K562 (cell line): ENCODE data around the gene CCDC183. TPM values are rescaled to one million over a fixed set of nuclear protein-coding genes. Genes with fewer than 3 reads are reported as not detected.

Source experiments
- ATAC-seq: fragments of 200-7000 bp; cut with Tn5 transposase; 3 replicates; pipeline ENCODE4 v1.9.1; 2020; ENCODE audit warnings: moderate library complexity
- BruUV-seq: library from RNA; stranded (reverse); fragments of 400-500 nt; replicated peaks from 2 replicates; lab custom pipeline; 2021; lab: Mats Ljungman, UMichigan
- CTCF ChIA-PET: fragments of 300-600 bp; formaldehyde crosslinking; extraction: SDS; loops from one replicate; lab custom pipeline; 2021; ENCODE audit warnings: low intra/inter-chr PET ratio; lab: Yijun Ruan, JAX
- POLR2A ChIA-PET: fragments of 300-600, 350-650 bp; sonication (Branson Sonifier 250); formaldehyde crosslinking; extraction: SDS; loops from one replicate; lab custom pipeline; 2021; ENCODE audit warnings: antibody characterized with exemption, inconsistent platforms; lab: Yijun Ruan, JAX
- DNase-seq, 4 experiments: peaks; one replicate each; pipeline versions ENCODE4 v3.0.0 to v3.0.0-alpha.2; 2011 to 2018; ENCODE audit warnings: low spot score in 3 of 4, mixed read lengths in 3 of 4; ENCODE audit errors: extremely low read depth in 1 of 4
- FAIRE-seq: peaks from 2 replicates; lab custom pipeline; 2011; peaks lifted over from hg19 to GRCh38; lab: Jason Lieb, UNC
- H2AFZ ChIP-seq: 2 replicates; pipeline ENCODE4 v1.6.0; 2011; ENCODE audit warnings: low read depth, low read length, control low read depth, inconsistent platforms
- H3K27ac ChIP-seq: fragments of 200-600 bp; 3 replicates; pipeline ENCODE4 v1.8.0; 2011; ENCODE audit warnings: low read depth, mild to moderate bottlenecking, control low read depth, inconsistent platforms, low read length, moderate library complexity, mixed read lengths; ENCODE audit errors: extremely low read depth
- H3K27me3 ChIP-seq, 2 experiments: fragments of 300-600 bp in 1 of 2; 2 replicates in 1 of 2; 3 replicates in 1 of 2; pipeline versions ENCODE4 v1.6.0 to v1.8.0; 2011; ENCODE audit warnings: inconsistent platforms in 2 of 2, low read length in 2 of 2, mild to moderate bottlenecking in 1 of 2, mixed read lengths in 1 of 2, moderate library complexity in 1 of 2; ENCODE audit not compliant: control insufficient read depth in 2 of 2, insufficient read depth in 2 of 2
- H3K36me3 ChIP-seq: fragments of 300-600 bp; 3 replicates; pipeline ENCODE4 v1.8.0; 2011; ENCODE audit warnings: mild to moderate bottlenecking, low read length, inconsistent platforms; ENCODE audit not compliant: control insufficient read depth, insufficient read depth
- H3K4me1 ChIP-seq, 2 experiments: fragments of 200-600 bp in 1 of 2; replicated peaks in 1 of 2; 2 replicates in 1 of 2; 3 replicates in 1 of 2; pipeline versions ENCODE4 v1.5.1 to v1.8.0; 2011; ENCODE audit warnings: inconsistent platforms in 2 of 2, low read length in 2 of 2, mild to moderate bottlenecking in 1 of 2, mixed read lengths in 1 of 2, moderate library complexity in 1 of 2; ENCODE audit not compliant: control insufficient read depth in 2 of 2, insufficient read depth in 2 of 2
- H3K4me2 ChIP-seq: 2 replicates; pipeline ENCODE4 v1.6.1; 2011; ENCODE audit warnings: low read length, control low read depth, inconsistent platforms, mixed read lengths; ENCODE audit not compliant: insufficient read depth
- H3K4me3 ChIP-seq: fragments of 200-600 bp; sonication (generic), shearing (Covaris generic); 2 replicates; pipeline ENCODE4 v1.5.1; 2016; ENCODE audit warnings: control low read depth, inconsistent platforms
- H3K79me2 ChIP-seq: fragments of 200-600 bp; 3 replicates; pipeline ENCODE4 v1.8.0; 2011; ENCODE audit warnings: low read length, inconsistent platforms; ENCODE audit not compliant: control insufficient read depth, insufficient read depth
- H3K9ac ChIP-seq, 2 experiments: 2 replicates each; pipeline versions ENCODE4 v1.6.0 to v1.6.1; 2011; ENCODE audit warnings: low read depth in 2 of 2, low read length in 2 of 2, control low read depth in 1 of 2, inconsistent platforms in 1 of 2, mild to moderate bottlenecking in 1 of 2, mixed read lengths in 1 of 2; ENCODE audit not compliant: insufficient read depth in 1 of 2
- H3K9me1 ChIP-seq: one replicate; pipeline ENCODE4 v1.6.0; 2011; ENCODE audit warnings: inconsistent platforms, mild to moderate bottlenecking, low read length, moderate library complexity; ENCODE audit not compliant: control insufficient read depth, insufficient read depth
- H3K9me3 ChIP-seq: replicated peaks from 2 replicates; pipeline ENCODE4 v1.5.1; 2011; ENCODE audit warnings: low read depth, low read length, inconsistent platforms; ENCODE audit not compliant: control insufficient read depth, insufficient read depth
- H4K20me1 ChIP-seq: replicated peaks from 2 replicates; pipeline ENCODE4 v1.6.1; 2011; ENCODE audit warnings: low read length, inconsistent platforms, mixed read lengths; ENCODE audit not compliant: control insufficient read depth, insufficient read depth
- ETS2 ChIP-seq: IDR thresholded peaks from 2 replicates; pipeline ENCODE4 v1.6.1; 2016; ENCODE audit warnings: borderline replicate concordance, missing genetic modification characterization, mild to moderate bottlenecking, moderate library complexity, missing compliant biosample characterization; ENCODE audit not compliant: poor library complexity, severe bottlenecking
- FIP1L1 ChIP-seq: fragments of 200-400 bp; formaldehyde crosslinking; IDR thresholded peaks from 2 replicates; pipeline ENCODE4 v1.6.1; 2018; ENCODE audit warnings: mild to moderate bottlenecking, low read depth, low read length; ENCODE audit not compliant: poor library complexity, severe bottlenecking
- HNRNPUL1 ChIP-seq: fragments of 200-400 bp; formaldehyde crosslinking; IDR thresholded peaks from 2 replicates; pipeline ENCODE4 v1.6.1; 2017; ENCODE audit warnings: low read length
- NCOR1 ChIP-seq: fragments of 450-650 bp; IDR thresholded peaks from 2 replicates; pipeline ENCODE4 v1.6.1; 2016; ENCODE audit warnings: mild to moderate bottlenecking, moderate library complexity
- POLR2G ChIP-seq: fragments of 200-400 bp; formaldehyde crosslinking; IDR thresholded peaks from 2 replicates; pipeline ENCODE4 v1.6.1; 2017; ENCODE audit warnings: low read depth, mild to moderate bottlenecking, antibody characterized with exemption, low read length, moderate library complexity
- RBFOX2 ChIP-seq: fragments of 200-400 bp; formaldehyde crosslinking; IDR thresholded peaks from 2 replicates; pipeline ENCODE4 v1.6.1; 2017; ENCODE audit warnings: low read depth, mild to moderate bottlenecking, low read length, moderate library complexity
- WGBS: fragments of 100-300 bp; shearing (Covaris generic); methylation state at CpG from one replicate; pipeline ENCODE4 v1.1.6; 2016; ENCODE audit warnings: low coverage, mixed read lengths; ENCODE audit not compliant: insufficient coverage; ENCODE audit errors: missing lambda C conversion rate; 5-methylcytosine and 5-hydroxymethylcytosine counted together
- in situ Hi-C: fragments of 300-500 bp; cut with MboI; formaldehyde crosslinking; loops from 4 replicates; pipeline ENCODE4 v1.15.0; 2018; ENCODE audit warnings: inconsistent platforms, mixed read lengths
- intact Hi-C: fragments of 100-400 bp; cut with micrococcal nuclease; formaldehyde crosslinking; loops from 2 replicates; pipeline ENCODE4 v1.14.2; 2022
- polyA plus RNA-seq, 8 experiments: library from polyadenylated mRNA; depleted of rRNA in 4 of 8; stranded (reverse) in 5 of 8; unstranded in 3 of 8; fragments of >200 nt; fragmentation: Nextera tagmentation in 2 of 8; fragmentation: Illumina TruSeq in 1 of 8; extraction: Ambion mirVana in 2 of 8; extraction: Trizol in 1 of 8; gene quantifications; 2 replicates each; pipeline versions ENCODE4 v1.2.1 to v1.2.3, GENCODE V29; 2011 to 2014; ENCODE audit warnings: inconsistent platforms in 1 of 8, missing spikeins in 1 of 8
- total RNA-seq, 7 experiments: library from RNA; depleted of rRNA in 6 of 7; stranded (reverse); fragments of >200 nt in 6 of 7; fragmentation: Illumina TruSeq in 2 of 7; extraction: Trizol in 2 of 7; gene quantifications; 2 replicates each; pipeline versions ENCODE4 v1.2.1 to v1.2.3, GENCODE V29; 2011 to 2021; ENCODE audit warnings: low replicate concordance in 1 of 7

The CCDC183 gene
- total and polyA plus RNA-seq, 9 of the 15 experiments (the other 6 are each of a cell fraction or from before 2014, with no cell fraction given) = 0.21 to 0.60 (median 0.29) TPM; not detected in 4

DNA sequence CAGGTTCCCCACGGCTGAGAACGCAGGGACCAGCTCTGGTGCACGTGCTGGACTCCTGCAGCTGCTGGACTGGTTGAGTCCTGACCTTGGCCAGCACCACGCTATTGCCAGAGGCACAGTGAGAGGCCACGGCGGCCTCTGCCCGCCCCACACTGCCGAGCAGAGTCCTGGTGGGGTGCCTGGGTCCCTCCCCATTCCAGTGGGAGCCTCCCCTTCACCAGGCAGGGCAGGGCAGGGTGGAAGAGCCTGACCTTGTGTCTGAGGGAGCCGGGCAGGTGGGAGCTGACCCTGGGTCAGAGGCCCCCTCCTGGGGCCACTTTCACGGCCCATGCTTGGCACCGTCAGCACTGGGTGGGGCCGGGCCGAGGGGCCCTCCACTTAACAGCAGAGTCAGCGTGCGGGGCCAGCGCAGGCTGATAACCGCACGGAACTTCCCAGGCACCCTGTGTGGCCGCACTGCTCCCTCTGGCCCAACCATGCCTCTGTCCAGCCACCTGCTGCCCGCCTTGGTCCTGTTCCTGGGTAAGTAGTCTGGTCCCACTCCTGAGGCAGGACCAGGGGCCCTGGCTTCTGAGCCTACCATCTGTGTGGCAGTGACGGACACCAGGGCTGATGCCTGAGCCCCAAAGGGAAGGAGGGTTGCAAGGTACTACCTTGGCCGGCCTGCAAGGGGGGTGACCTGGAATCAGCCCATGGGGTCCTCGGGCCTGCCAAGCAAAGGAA is 56.0 kb downstream of the CCDC183 start, which contains the start of gene MAMDC4:
Gene MAMDC4 (plus strand): TSS at position 406 of the 723 bp plus-strand sequence. CDS start 71 bp downstream, at position 477.
- 71% methylated on average over 21 of the region's 23 CpGs for WGBS
- CTCF ChIA-PET = no interaction called here
- no peaks in the 10 kb centered on the region for H3K9me1 ChIP-seq
- no peak within 1 kb of the TSS; the same call in 1 of the 2 replicates for H3K4me2 ChIP-seq
- BruUV-seq = no TSS peak
- H3K79me2 ChIP-seq = peaks cover 27% of the 10 kb centered on the region
- DNase-seq (no peak), FAIRE-seq (no peak), ATAC-seq (no peak)
- in situ Hi-C loops = no loop called here
- no peaks in the 10 kb centered on the region for H3K9me3 ChIP-seq
- H3K4me3 ChIP-seq = no peak within 1 kb of the TSS
- TF ChIP-seq POLR2G = peak; percentile 77
- no peak for TF ChIP-seq NCOR1
- TF ChIP-seq ETS2 (tag) = no peak
- TF ChIP-seq HNRNPUL1 = no peak
- TF ChIP-seq FIP1L1 = peak; percentile 26
- TF ChIP-seq RBFOX2 = peak; percentile 1; the same call in 1 of the 2 replicates
- H3K27me3 ChIP-seq = no peaks in the 10 kb centered on the region
- H3K36me3 ChIP-seq = peaks cover 29% of the 10 kb centered on the region; the same call in 1 of the 3 replicates
- H3K4me1 ChIP-seq = peaks cover 9 to 89% of the 10 kb centered on the region in 2 experiments; a peak in 4 of 5 replicates
- intact Hi-C loops = no loop called here
- H3K9ac ChIP-seq = peak within 1 kb of the TSS in 1 of 2 experiments; percentile 97; a peak in 2 of 4 replicates
- POLR2A ChIA-PET = interaction anchor here (0.6 to 1.5 kb wide), 3 partner anchors 10 to 159 kb away, joined by 3 to 8 read pairs (median 3); no protein-coding TSS in a partner anchor
- H3K27ac ChIP-seq = no peak within 1 kb of the TSS
- H2AFZ ChIP-seq = no peak within 1 kb of the TSS
- H4K20me1 ChIP-seq = 0 out of 2 replicates have a peak, but pooled peaks cover 7% of the 10 kb centered on the region
